GM12878 (cell line): ENCODE data around the gene FIG4. TPM values are rescaled to one million over a fixed set of nuclear protein-coding genes. Genes with fewer than 3 reads are reported as not detected.

Experiments used
- BACH1 ChIP-seq: fragments of 450-650 bp; IDR thresholded peaks from 2 replicates; pipeline ENCODE4 v1.6.1; 2017; ENCODE audit warnings: mild to moderate bottlenecking, borderline replicate concordance
- CBX3 ChIP-seq: fragments of 200-600 bp; sonication (generic); IDR thresholded peaks from 2 replicates; pipeline ENCODE4 v1.6.1; 2016; ENCODE audit warnings: low read depth, borderline replicate concordance
- CREB1 ChIP-seq: IDR thresholded peaks from 2 replicates; pipeline ENCODE4 v1.6.1; 2012; ENCODE audit warnings: low read depth, mild to moderate bottlenecking, inconsistent platforms
- CTCF ChIP-seq, 3 experiments: IDR thresholded peaks in 2 of 3; conservative IDR thresholded peaks in 1 of 3; 2 replicates each; pipeline ENCODE4 v1.5.1; 2011; ENCODE audit warnings: low read depth in 3 of 3, low read length in 3 of 3, mild to moderate bottlenecking in 3 of 3, control low read depth in 2 of 3, moderate library complexity in 2 of 3, inconsistent platforms in 1 of 3, mixed read lengths in 1 of 3; ENCODE audit not compliant: control insufficient read depth in 2 of 3, insufficient read depth in 1 of 3; ENCODE audit errors: extremely low read depth in 1 of 3
- E4F1 ChIP-seq: fragments of 450-650 bp; IDR thresholded peaks from 2 replicates; pipeline ENCODE4 v1.6.1; 2018; ENCODE audit warnings: borderline replicate concordance, mild to moderate bottlenecking; ENCODE audit not compliant: partially characterized antibody
- GATAD2B ChIP-seq: fragments of 450-650 bp; conservative IDR thresholded peaks from 2 replicates; pipeline ENCODE4 v1.6.1; 2017; ENCODE audit warnings: low read depth, mild to moderate bottlenecking, moderate library complexity
- HCFC1 ChIP-seq: fragments of 150-350 bp; IDR thresholded peaks from 2 replicates; pipeline ENCODE4 v1.6.1; 2014; ENCODE audit warnings: low read length
- HDAC2 ChIP-seq: fragments of 200-600 bp; sonication (generic); IDR thresholded peaks from 2 replicates; pipeline ENCODE4 v1.6.1; 2017
- IRF4 ChIP-seq: IDR thresholded peaks from 2 replicates; pipeline ENCODE4 v1.6.1; 2011; ENCODE audit warnings: low read depth, low read length
- MTA2 ChIP-seq: fragments of 450-650 bp; IDR thresholded peaks from 2 replicates; pipeline ENCODE4 v1.6.1; 2016; ENCODE audit warnings: low read depth, mild to moderate bottlenecking, moderate library complexity
- MTA3 ChIP-seq: IDR thresholded peaks from 2 replicates; pipeline ENCODE4 v1.6.1; 2012; ENCODE audit warnings: low read length, inconsistent platforms, borderline replicate concordance
- MXI1 ChIP-seq: fragments of 150-350 bp; IDR thresholded peaks from 2 replicates; pipeline ENCODE4 v1.6.1; 2011; ENCODE audit warnings: low read depth, mild to moderate bottlenecking, inconsistent platforms, low read length, improper control_type of control experiment
- NFIC ChIP-seq: IDR thresholded peaks from 2 replicates; pipeline ENCODE4 v1.6.1; 2012; ENCODE audit warnings: low read depth, mild to moderate bottlenecking, inconsistent platforms, low read length, moderate library complexity
- POLR2AphosphoS5 ChIP-seq: IDR thresholded peaks from 2 replicates; pipeline ENCODE4 v1.6.1; 2011; ENCODE audit warnings: mild to moderate bottlenecking, low read length, inconsistent platforms
- RUNX3 ChIP-seq: IDR thresholded peaks from 2 replicates; pipeline ENCODE4 v1.6.1; 2012; ENCODE audit warnings: low read length, inconsistent platforms
- STAT1 ChIP-seq: fragments of 450-650 bp; conservative IDR thresholded peaks from 2 replicates; pipeline ENCODE4 v1.6.1; 2014; ENCODE audit warnings: antibody characterized with exemption, mild to moderate bottlenecking
- STAT3 ChIP-seq: IDR thresholded peaks from 2 replicates; pipeline ENCODE4 v1.6.1; 2011; ENCODE audit warnings: low read depth, low read length, improper control_type of control experiment
- TCF3 ChIP-seq: IDR thresholded peaks from 2 replicates; pipeline ENCODE4 v1.6.1; 2012; ENCODE audit warnings: low read depth, mild to moderate bottlenecking, low read length, borderline replicate concordance; ENCODE audit not compliant: insufficient read depth
- USF1 ChIP-seq: IDR thresholded peaks from 2 replicates; pipeline ENCODE4 v1.6.1; 2011; ENCODE audit warnings: borderline replicate concordance, low read depth, mild to moderate bottlenecking, moderate library complexity, mixed read lengths, low read length; ENCODE audit not compliant: insufficient read depth; ENCODE audit errors: extremely low read length
- ZNF207 ChIP-seq: fragments of 450-650 bp; IDR thresholded peaks from 2 replicates; pipeline ENCODE4 v1.6.1; 2014; ENCODE audit warnings: antibody characterized with exemption, mild to moderate bottlenecking, borderline replicate concordance
- polyA plus RNA-seq, 11 experiments: library from polyadenylated mRNA; depleted of rRNA in 4 of 11; unstranded in 6 of 11; stranded (reverse) in 5 of 11; fragments of >200 nt; fragmentation: Nextera tagmentation in 4 of 11; fragmentation: Illumina TruSeq in 1 of 11; extraction: Ambion mirVana in 4 of 11; extraction: Trizol in 1 of 11; gene quantifications; 1 replicate in 1 of 11; 2 replicates in 10 of 11; pipeline versions ENCODE4 v1.2.1 to v1.2.3, GENCODE V29; 2011 to 2016; ENCODE audit warnings: inconsistent platforms in 2 of 11, missing spikeins in 2 of 11, low read depth in 1 of 11
- total RNA-seq, 4 experiments: library from RNA; depleted of rRNA in 3 of 4; stranded (reverse); fragments of >200 nt in 3 of 4; fragmentation: Illumina TruSeq in 1 of 4; extraction: Trizol in 1 of 4; gene quantifications; 2 replicates each; pipeline versions ENCODE4 v1.2.1 to v1.2.3, GENCODE V29; 2013 to 2021

FIG4 gene
- total and polyA plus RNA-seq, 10 of the 15 experiments (the other 5 are each of a cell fraction or from before 2014, with no cell fraction given): 3.8 to 23.2 (median 11.8) TPM

DNA sequence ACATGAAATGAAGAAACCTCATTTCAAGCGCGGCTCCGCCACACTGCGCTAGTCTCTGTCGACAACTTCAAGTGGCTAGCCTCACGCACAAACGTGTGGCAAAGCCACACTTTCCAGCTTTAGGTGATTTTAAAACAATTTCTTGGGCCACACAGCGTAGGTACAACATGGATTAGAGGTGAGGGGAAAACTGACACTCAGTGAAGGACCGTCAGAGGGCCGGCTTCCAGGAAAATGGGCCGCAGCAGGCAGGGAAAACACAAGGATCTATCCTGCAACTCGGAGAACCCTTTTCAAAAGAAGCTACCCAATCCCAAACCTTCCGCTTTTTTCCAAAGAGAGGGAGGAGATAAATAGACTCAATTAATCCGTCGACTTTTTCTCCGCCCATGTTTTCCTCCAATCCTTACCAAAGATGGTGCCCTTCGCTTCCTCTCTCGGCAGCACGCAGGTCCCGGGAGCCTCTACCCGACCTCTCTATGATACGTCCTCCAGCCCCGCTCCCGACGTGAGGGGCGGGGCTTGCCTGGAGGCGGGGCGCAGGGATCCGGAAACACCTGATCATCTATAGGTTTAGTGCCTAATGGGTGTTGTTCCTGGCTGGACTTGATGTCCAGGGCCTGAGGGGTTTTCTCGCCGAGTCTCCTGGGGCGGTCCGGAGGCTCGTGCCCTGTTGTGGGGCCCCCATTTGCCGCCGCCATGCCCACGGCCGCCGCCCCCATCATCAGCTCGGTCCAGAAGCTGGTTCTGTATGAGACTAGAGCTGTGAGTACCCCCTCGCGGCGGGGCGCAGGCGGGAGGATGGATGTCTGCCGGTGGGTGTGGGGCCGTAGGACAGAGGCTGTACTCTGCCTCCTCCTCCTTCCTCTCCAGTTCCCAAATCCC, at the start of gene FIG4, which contains the start of gene AK9 (continued):
- TF ChIP-seq E4F1: peak; percentile 30
- TF ChIP-seq STAT3: no peak
- TF ChIP-seq RUNX3: no peak; the same call in 1 of the 2 replicates
- peak in 2 of 3 experiments; percentile 16 to 29; a peak in 3 of 6 replicates for TF ChIP-seq CTCF (IDR thresholded peaks at IDR 0.05 in 2 of 3, conservative IDR thresholded peaks at IDR 0.05 in 1 of 3; ENCODE audit: control insufficient read depth in 2 of 3, extremely low read depth in 1 of 3, insufficient read depth in 1 of 3, low read depth in 3 of 3, low read length in 3 of 3)
- no peak for TF ChIP-seq HDAC2
- no peak for TF ChIP-seq USF1
- TF ChIP-seq ZNF207: peak; percentile 28; the same call in 1 of the 2 replicates
- TF ChIP-seq MTA2: no peak
- peak; percentile 84 for TF ChIP-seq HCFC1
- TF ChIP-seq MTA3: no peak
- no peak for TF ChIP-seq IRF4
- TF ChIP-seq TCF3: no peak
- no peak; the same call in none of the 2 replicates for TF ChIP-seq MXI1
- peak; percentile 64; the same call in 1 of the 2 replicates for TF ChIP-seq CREB1
- TF ChIP-seq STAT1: 0 out of 2 replicates have a peak, but pooled peaks have one; percentile 22
- TF ChIP-seq POLR2AphosphoS5: peak; percentile 38
- 0 out of 2 replicates have a peak, but pooled peaks have one; percentile 32 for TF ChIP-seq BACH1
- TF ChIP-seq CBX3: no peak
- no peak; the same call in 1 of the 2 replicates for TF ChIP-seq NFIC
- 0 out of 2 replicates have a peak, but pooled peaks have one; percentile 33 for TF ChIP-seq GATAD2B
